SK-N-SH (cell line): ENCODE measurements around the gene FBLIM1. TPM values are rescaled to one million over a fixed set of nuclear protein-coding genes. Genes with fewer than 3 reads are reported as not detected.

Source experiments
- CTCF ChIA-PET: fragments of 300-600, 350-600 bp; formaldehyde crosslinking; extraction: SDS; loops from one replicate; lab custom pipeline; 2021; lab: Yijun Ruan, JAX
- POLR2A ChIA-PET: fragments of 350-600 bp; sonication (Branson Sonifier 250); formaldehyde crosslinking; extraction: SDS; loops from one replicate; lab custom pipeline; 2020; ENCODE audit warnings: antibody characterized with exemption, inconsistent platforms; lab: Yijun Ruan, JAX
- DNase-seq: peaks from one replicate; pipeline ENCODE4 v3.0.0; 2012
- H2AFZ ChIP-seq: fragments of 200-600 bp; sonication (generic); 2 replicates; pipeline ENCODE4 v1.8.1; 2016; ENCODE audit warnings: antibody characterized with exemption, mild to moderate bottlenecking, low read depth
- H3F3A ChIP-seq: fragments of 200-600 bp; sonication (generic); replicated peaks from 2 replicates; pipeline ENCODE3; 2016; ENCODE audit warnings: antibody characterized with exemption, mild to moderate bottlenecking; ENCODE audit not compliant: insufficient read depth
- H3K27ac ChIP-seq, 2 experiments: fragments of 200-500 bp in 1 of 2; fragments of 200-600 bp in 1 of 2; sonication (Bioruptor generic) in 1 of 2; sonication (generic), shearing (Covaris generic) in 1 of 2; 2 replicates each; pipeline versions ENCODE4 v1.5.1 to v1.6.1; 2014 to 2016; ENCODE audit warnings: low read depth in 2 of 2, inconsistent platforms in 1 of 2, low read length in 1 of 2, mild to moderate bottlenecking in 1 of 2, mixed read lengths in 1 of 2
- H3K27me3 ChIP-seq: fragments of 200-600 bp; sonication (generic), shearing (Covaris generic); 2 replicates; pipeline ENCODE4 v1.6.1; 2016; ENCODE audit warnings: mixed run types; ENCODE audit not compliant: insufficient read depth
- H3K36me3 ChIP-seq, 2 experiments: fragments of 200-500 bp in 1 of 2; fragments of 200-600 bp in 1 of 2; sonication (Bioruptor generic) in 1 of 2; sonication (generic) in 1 of 2; replicated peaks in 1 of 2; 2 replicates each; pipeline versions ENCODE3 to v1.5.1; 2014 to 2016; ENCODE audit warnings: low read length in 1 of 2, mild to moderate bottlenecking in 1 of 2; ENCODE audit not compliant: insufficient read depth in 2 of 2, control insufficient read depth in 1 of 2
- H3K4me1 ChIP-seq, 2 experiments: fragments of 200-500 bp in 1 of 2; fragments of 200-600 bp in 1 of 2; sonication (Bioruptor generic) in 1 of 2; sonication (generic), shearing (Covaris generic) in 1 of 2; 2 replicates each; pipeline versions ENCODE4 v1.5.1 to v1.6.1; 2014 to 2016; ENCODE audit warnings: low read depth in 1 of 2, low read length in 1 of 2, mixed run types in 1 of 2; ENCODE audit not compliant: insufficient read depth in 2 of 2, control insufficient read depth in 1 of 2
- H3K4me2 ChIP-seq: fragments of 200-600 bp; sonication (generic), shearing (Covaris generic); 2 replicates; pipeline ENCODE4 v1.6.1; 2017; ENCODE audit warnings: mixed run types
- H3K4me3 ChIP-seq, 2 experiments: fragments of 200-500 bp in 1 of 2; fragments of 200-600 bp in 1 of 2; sonication (Bioruptor generic) in 1 of 2; sonication (generic), shearing (Covaris generic) in 1 of 2; 2 replicates each; pipeline versions ENCODE4 v1.5.1 to v1.8.1; 2014 to 2016; ENCODE audit warnings: low read depth in 2 of 2, inconsistent platforms in 1 of 2, low read length in 1 of 2, mild to moderate bottlenecking in 1 of 2, mixed read lengths in 1 of 2, moderate library complexity in 1 of 2
- H3K79me2 ChIP-seq: fragments of 200-600 bp; sonication (generic); 2 replicates; pipeline ENCODE4 v1.8.1; 2017; ENCODE audit warnings: mild to moderate bottlenecking; ENCODE audit not compliant: insufficient read depth
- H3K9ac ChIP-seq: fragments of 200-600 bp; sonication (generic); 2 replicates; pipeline ENCODE4 v1.6.1; 2017; ENCODE audit warnings: mixed run types
- H3K9me2 ChIP-seq: fragments of 200-600 bp; sonication (generic); 2 replicates; pipeline ENCODE4 v1.6.1; 2017; ENCODE audit warnings: mixed run types
- H3K9me3 ChIP-seq: fragments of 200-600 bp; sonication (generic); 2 replicates; pipeline ENCODE4 v1.6.1; 2017; ENCODE audit warnings: mixed run types, mild to moderate bottlenecking, moderate library complexity
- H4K20me1 ChIP-seq: fragments of 200-600 bp; sonication (generic); 2 replicates; pipeline ENCODE4 v1.6.1; 2017; ENCODE audit warnings: mild to moderate bottlenecking, mixed run types; ENCODE audit not compliant: insufficient read depth
- CTCF ChIP-seq: fragments of 200-600 bp; sonication (generic); IDR thresholded peaks from 2 replicates; pipeline ENCODE4 v1.6.1; 2017; ENCODE audit warnings: antibody characterized with exemption, mild to moderate bottlenecking, moderate library complexity
- EP300 ChIP-seq, 2 experiments: IDR thresholded peaks; 2 replicates each; pipeline versions ENCODE4 v1.4.0 to v1.6.1; 2012; ENCODE audit warnings: borderline replicate concordance in 1 of 2, low read depth in 1 of 2, low read length in 1 of 2
- FOXJ3 ChIP-seq: sonication (generic); formaldehyde crosslinking; IDR thresholded peaks from 2 replicates; pipeline ENCODE4 v1.5.1; 2020; ENCODE audit warnings: mild to moderate bottlenecking, missing genetic modification reagents
- FOXM1 ChIP-seq: IDR thresholded peaks from 2 replicates; pipeline ENCODE4 v1.4.0; 2012; ENCODE audit warnings: low read depth, mild to moderate bottlenecking
- JUND ChIP-seq: IDR thresholded peaks from 2 replicates; pipeline ENCODE4 v1.4.0; 2012
- MAX ChIP-seq: IDR thresholded peaks from 2 replicates; pipeline ENCODE4 v1.4.0; 2012; ENCODE audit warnings: low read depth
- MEF2A ChIP-seq: IDR thresholded peaks from 2 replicates; pipeline ENCODE4 v1.4.0; 2012; ENCODE audit warnings: low read depth, borderline replicate concordance
- POLR2AphosphoS5 ChIP-seq: IDR thresholded peaks from 2 replicates; pipeline ENCODE4 v1.6.1; 2012; ENCODE audit warnings: low read depth, low read length
- RAD21 ChIP-seq: IDR thresholded peaks from 2 replicates; pipeline ENCODE4 v1.6.1; 2012; ENCODE audit warnings: mild to moderate bottlenecking, low read length
- RCOR1 ChIP-seq: fragments of 150-350 bp; IDR thresholded peaks from 2 replicates; pipeline ENCODE4 v1.6.1; 2017; ENCODE audit warnings: antibody characterized with exemption, low read length
- REST ChIP-seq: IDR thresholded peaks from 2 replicates; pipeline ENCODE4 v1.6.1; 2012; ENCODE audit warnings: mild to moderate bottlenecking, low read depth, low read length, moderate library complexity
- RFX5 ChIP-seq: IDR thresholded peaks from 2 replicates; pipeline ENCODE4 v1.6.1; 2012; ENCODE audit warnings: mild to moderate bottlenecking, improper control_type of control experiment, low read length
- RXRA ChIP-seq: IDR thresholded peaks from 2 replicates; pipeline ENCODE4 v1.4.0; 2012; ENCODE audit warnings: low read depth, mild to moderate bottlenecking, borderline replicate concordance
- TCF12 ChIP-seq: IDR thresholded peaks from 2 replicates; pipeline ENCODE4 v1.4.0; 2012
- TEAD4 ChIP-seq: IDR thresholded peaks from 2 replicates; pipeline ENCODE4 v1.4.0; 2012; ENCODE audit warnings: mild to moderate bottlenecking, borderline replicate concordance; ENCODE audit not compliant: insufficient read depth
- USF1 ChIP-seq: IDR thresholded peaks from 2 replicates; pipeline ENCODE4 v1.4.0; 2012; ENCODE audit warnings: low read depth, borderline replicate concordance
- USF2 ChIP-seq: fragments of 150-350 bp; IDR thresholded peaks from 2 replicates; pipeline ENCODE4 v1.6.1; 2017; ENCODE audit warnings: antibody characterized with exemption, low read length, low read depth, borderline replicate concordance
- ZBTB33 ChIP-seq: IDR thresholded peaks from 2 replicates; pipeline ENCODE4 v1.4.0; 2012; ENCODE audit warnings: low read depth, borderline replicate concordance
- WGBS: methylation state at CpG from one replicate; pipeline ENCODE4 v1.1.6; 2017; ENCODE audit warnings: low lambda C conversion rate; 5-methylcytosine and 5-hydroxymethylcytosine counted together
- polyA plus RNA-seq, 3 experiments: library from polyadenylated mRNA; depleted of rRNA; stranded (reverse); fragments of >200 nt; gene quantifications; 2 replicates each; pipeline ENCODE4 v1.2.3, GENCODE V29; 2012

The FBLIM1 gene
- polyA plus RNA-seq, 1 of the 3 experiments (the other 2 are of a cell fraction): 89.8 TPM

GRCh38 chr1:15720861-15721260 is 37.7 kb upstream of the FBLIM1 start:
- H3K27me3 ChIP-seq: no peaks in the 10 kb centered on the region
- H2AFZ ChIP-seq: no peak overlapping the region
- H3K4me3 ChIP-seq: no peak overlapping the region
- 86% methylated on average over 2 of the region's 3 CpGs for WGBS
- no peaks in the 10 kb centered on the region for H3K9me3 ChIP-seq
- ChIA-PET POLR2A (no interaction called here), CTCF (interaction anchor here (1.0 to 1.3 kb wide), 2 partner anchors 21 to 417 kb away, joined by 3 read pairs; no protein-coding TSS in a partner anchor)
- H3F3A ChIP-seq: no peaks in the 10 kb centered on the region
- H3K27ac ChIP-seq: no peak overlapping the region
- H3K4me1 ChIP-seq: no peaks in the 10 kb centered on the region
- H3K4me2 ChIP-seq: no peak overlapping the region
- DNase-seq: no peak
- H3K9me2 ChIP-seq: no peaks in the 10 kb centered on the region
- no peak overlapping the region for H3K9ac ChIP-seq
- peaks cover 4 to 60% of the 10 kb centered on the region in 2 experiments for H3K36me3 ChIP-seq
- no peaks in the 10 kb centered on the region for H4K20me1 ChIP-seq
- no peak for TF ChIP-seq TEAD4
- TF ChIP-seq RFX5: no peak
- no peak for TF ChIP-seq POLR2AphosphoS5
- no peak for TF ChIP-seq RAD21
- TF ChIP-seq TCF12: no peak
- no peak for TF ChIP-seq EP300 (IDR thresholded peaks at IDR 0.05; ENCODE audit: borderline replicate concordance in 1 of 2, low read depth in 1 of 2, low read length in 1 of 2)
- TF ChIP-seq CTCF: no peak
- TF ChIP-seq FOXM1: no peak
- TF ChIP-seq USF2: no peak
- TF ChIP-seq MAX: no peak
- no peaks in the 10 kb centered on the region for H3K79me2 ChIP-seq

- POLR2A ChIA-PET: interaction anchor here (1.2 kb wide), 1 partner anchor 15 kb away, joined by 4 read pairs; no protein-coding TSS in a partner anchor
- H3K4me1 ChIP-seq: no peaks in the 10 kb centered on the region
Observed at GRCh38 chr1:15722411-15722810, 36.2 kb upstream of the FBLIM1 start.

More at GRCh38 chr1:15722411-15722810, 36.2 kb upstream of the FBLIM1 start:
- H2AFZ ChIP-seq: no peak overlapping the region
- H3K27ac ChIP-seq: no peak overlapping the region
- no peak overlapping the region for H3K9ac ChIP-seq
- no peak for TF ChIP-seq MEF2A
- no peak for TF ChIP-seq RCOR1
- TF ChIP-seq USF1: no peak
- TF ChIP-seq FOXJ3 (CRISPR knock-in tag): no peak
- no peak for TF ChIP-seq RXRA
- no peak for TF ChIP-seq ZBTB33
- TF ChIP-seq REST: no peak
- TF ChIP-seq RAD21: no peak
- no peak for TF ChIP-seq JUND
- TF ChIP-seq MAX: no peak
- TF ChIP-seq, all 33 proteins: peak for 0
- Histone ChIP-seq H4K20me1 (no peaks in the 10 kb centered on the region), H3K27me3 (no peaks in the 10 kb centered on the region), H3K9me3 (no peaks in the 10 kb centered on the region), H3F3A (no peaks in the 10 kb centered on the region), H3K36me3 (peaks cover 4 to 70% of the 10 kb centered on the region in 2 experiments), H3K9me2 (no peaks in the 10 kb centered on the region), H3K4me3 (no peak overlapping the region), H3K79me2 (no peaks in the 10 kb centered on the region), H3K4me2 (no peak overlapping the region)
- DNase-seq: no peak
- CTCF ChIA-PET: interaction anchor here (0.6 kb wide), 1 partner anchor 18 kb away, joined by 3 read pairs; no protein-coding TSS in a partner anchor
- WGBS: 99% methylated on average over 4 of the region's 4 CpGs
